Retinal pigment epithelial cell (primary cell): Measurements from ENCODE around the gene DENND6B.

Source experiments
- DNase-seq: peaks from one replicate; pipeline ENCODE4 v3.0.0-alpha.2; 2010; ENCODE audit warnings: low read depth
- H3K4me3 ChIP-seq: 2 replicates; pipeline ENCODE4 v1.5.1; 2011; ENCODE audit warnings: mild to moderate bottlenecking, low read length, control low read depth, moderate library complexity
- CTCF ChIP-seq: conservative IDR thresholded peaks from 2 replicates; pipeline ENCODE4 v1.5.1; 2011; ENCODE audit warnings: low read depth, low read length, control low read depth, inconsistent platforms

Gene DENND6B

GRCh38 chr22:50294319-50294656, 32.5 kb downstream of the DENND6B start:
- no peak for TF ChIP-seq CTCF

GRCh38 chr22:50293441-50294318, 33.1 kb downstream of the DENND6B start:
- H3K4me3 ChIP-seq: peak overlapping the region; percentile 52
- no peak for TF ChIP-seq CTCF
- peak; percentile 86 for DNase-seq

More at GRCh38 chr22:50294319-50294656, 32.5 kb downstream of the DENND6B start:
- no peak overlapping the region for H3K4me3 ChIP-seq
- no peak for DNase-seq

DNA sequence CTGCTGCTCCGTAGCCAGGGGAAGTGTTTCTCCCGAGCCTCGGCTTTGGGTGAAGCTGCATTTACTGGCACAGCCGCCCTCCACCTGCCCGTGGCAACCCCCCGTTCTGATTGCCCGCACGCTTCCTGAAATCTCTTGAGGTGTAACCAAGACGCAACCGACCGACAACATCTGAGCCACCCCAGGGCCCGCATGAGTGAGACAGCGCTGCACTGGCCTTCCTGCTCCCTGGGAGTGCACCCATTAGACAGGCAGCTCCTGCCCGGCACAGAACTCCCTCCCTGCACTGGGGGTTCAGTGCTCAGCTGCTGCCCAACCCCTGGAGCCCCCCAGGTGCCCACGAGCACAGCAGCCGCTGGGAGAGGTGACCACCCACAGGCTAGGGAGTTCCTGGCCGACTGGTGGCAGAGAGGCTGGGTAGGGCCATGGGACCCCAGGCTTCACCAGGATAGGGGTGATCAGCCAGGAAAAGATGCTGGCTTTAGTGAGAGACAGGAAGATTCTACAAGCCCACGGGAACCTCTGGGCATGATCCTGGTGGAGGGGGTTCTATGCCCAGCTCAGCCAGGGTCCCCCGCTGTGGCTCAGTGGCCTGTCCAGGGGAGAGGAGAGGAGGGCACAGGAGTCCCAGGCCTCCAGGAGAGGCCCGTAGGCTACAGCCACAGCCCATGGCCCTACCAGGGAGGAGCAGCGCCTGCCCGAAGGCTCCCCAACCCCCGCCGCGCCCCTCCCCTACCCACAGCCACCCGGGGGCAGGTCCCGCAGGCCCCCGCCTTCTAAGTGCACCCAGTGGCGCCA, 34.0 kb downstream of the DENND6B start:
- no peak for TF ChIP-seq CTCF
- DNase-seq: no peak
- H3K4me3 ChIP-seq: peak overlapping the region; percentile 52

- no peak for DNase-seq
- H3K4me3 ChIP-seq: no peak overlapping the region
- TF ChIP-seq CTCF: no peak
Measured at GRCh38 chr22:50289942-50290630, 36.7 kb downstream of the DENND6B start.

- no peak overlapping the region for H3K4me3 ChIP-seq
- TF ChIP-seq CTCF: no peak
Measured at GRCh38 chr22:50289151-50289941, 37.5 kb downstream of the DENND6B start.

DNA sequence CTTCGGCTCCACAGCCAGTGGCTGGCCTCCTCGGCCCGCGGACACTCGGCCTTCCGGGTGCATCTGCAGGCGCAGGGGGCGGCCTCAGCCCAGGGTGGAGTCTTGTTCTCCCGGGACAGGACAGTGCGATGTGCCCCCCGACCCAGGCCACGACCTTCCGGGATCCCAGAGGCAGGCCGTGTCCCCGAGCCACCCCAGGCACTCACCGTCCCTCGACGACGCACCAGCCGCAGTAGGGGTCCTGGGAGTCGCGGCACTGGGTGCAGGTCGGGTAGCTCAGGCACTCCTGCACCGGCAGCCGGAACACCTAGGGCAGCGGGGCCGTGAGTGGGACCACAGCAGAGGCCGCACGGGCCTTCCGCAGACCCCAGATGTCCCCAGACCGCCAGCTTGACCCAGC, 39.1 kb downstream of the DENND6B start:
- no peak for TF ChIP-seq CTCF
- no peak overlapping the region for H3K4me3 ChIP-seq
- DNase-seq: no peak

More at GRCh38 chr22:50289151-50289941, 37.5 kb downstream of the DENND6B start:
- DNase-seq: no peak
